HG02571 (cell line): ENCODE measurements around the gene PIK3CA.

ENCODE experiments used
- ATAC-seq: cut with Tn5 transposase; IDR thresholded peaks from one replicate; pipeline ENCODE4 v1.9.1; 2021; ENCODE audit warnings: mild to moderate bottlenecking, moderate library complexity; ENCODE audit not compliant: unreplicated experiment

Gene PIK3CA

DNA sequence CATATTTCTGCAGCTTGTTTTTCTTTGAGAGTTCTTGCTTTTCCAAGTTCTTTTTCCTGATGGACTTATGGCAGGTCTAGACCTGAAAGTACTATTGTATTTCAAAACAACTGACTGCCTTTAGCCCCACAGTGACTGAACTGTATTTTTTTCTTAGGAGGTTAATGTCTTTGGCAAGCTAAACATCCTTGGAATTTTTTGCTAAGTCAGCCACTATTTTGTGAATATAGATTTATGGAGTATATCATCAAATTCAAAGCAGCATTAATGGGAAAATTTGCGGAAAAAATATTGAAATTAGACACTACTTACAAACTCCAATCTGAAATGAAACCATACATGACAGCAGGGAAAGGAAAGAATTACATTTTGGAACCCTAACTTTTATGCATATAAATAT is 8.6 kb downstream of the PIK3CA start:
- no peak for ATAC-seq

DNA sequence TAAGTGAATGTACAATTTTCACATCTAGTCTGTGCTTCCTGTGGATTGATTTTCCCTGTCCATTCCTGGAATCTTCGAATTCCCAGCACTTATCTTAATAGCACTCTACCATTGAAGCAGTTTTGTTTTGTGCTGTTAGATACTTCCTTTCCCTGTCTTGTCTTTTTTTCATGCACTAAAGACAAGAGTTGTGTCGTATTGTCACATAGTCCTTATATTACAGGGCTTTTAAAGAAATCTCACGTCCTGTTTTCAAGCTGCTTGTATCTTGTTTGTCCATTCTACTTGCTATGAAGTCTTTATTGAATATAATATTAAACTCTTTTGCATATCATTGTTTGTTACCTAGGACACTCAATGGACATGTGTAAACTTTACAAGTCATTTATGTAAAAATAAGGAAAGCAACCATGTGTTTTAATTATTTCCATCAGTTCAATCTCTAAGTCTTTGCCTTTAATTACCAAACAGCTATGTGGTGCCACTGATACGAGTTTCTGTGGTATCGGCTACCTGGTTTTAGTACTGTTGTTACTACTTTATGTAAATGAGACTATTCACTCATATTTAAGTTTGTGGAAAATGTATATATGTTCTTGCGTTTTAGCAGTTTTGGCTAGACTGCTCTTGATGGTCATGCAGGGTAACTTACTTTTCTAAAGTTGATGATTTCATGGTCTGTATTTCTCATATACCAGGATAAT is 10.3 kb downstream of the PIK3CA start:
- ATAC-seq, result no peak

- no peak for ATAC-seq
Measured at GRCh38 chr3:179163503-179163902, 15.3 kb downstream of the PIK3CA start.

GRCh38 chr3:179164857-179165256 is 16.7 kb downstream of the PIK3CA start:
- no peak for ATAC-seq

DNA sequence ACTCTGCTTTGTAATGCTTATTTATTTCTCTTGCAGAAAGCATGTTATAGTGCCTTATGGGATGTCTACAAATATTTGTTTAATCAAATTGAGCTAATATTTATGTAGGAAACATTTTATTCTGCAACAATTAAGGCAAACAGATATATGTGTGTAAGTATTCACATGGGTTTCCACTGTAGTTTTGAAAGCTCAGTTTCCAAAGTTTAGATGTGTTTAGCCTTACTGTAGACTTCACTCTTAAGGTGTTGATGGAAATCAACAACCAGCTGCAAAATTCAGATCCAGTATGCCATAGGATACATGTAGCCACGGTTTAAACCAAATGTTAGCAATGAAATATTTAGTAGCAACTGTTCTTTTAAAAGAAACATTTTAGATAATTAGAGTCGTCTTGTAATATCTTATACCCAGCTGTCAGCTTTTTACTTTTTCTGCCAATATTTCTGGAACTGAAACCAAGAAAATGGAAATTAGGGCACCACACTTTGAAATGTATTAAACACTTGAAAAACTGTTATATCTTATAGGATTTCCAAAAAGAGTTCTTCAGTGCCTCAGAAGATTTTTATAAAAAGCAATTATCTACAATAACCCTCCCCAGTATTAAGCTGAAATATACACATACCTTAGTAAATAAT is 18.5 kb downstream of the PIK3CA start:
- ATAC-seq, result no peak

DNA sequence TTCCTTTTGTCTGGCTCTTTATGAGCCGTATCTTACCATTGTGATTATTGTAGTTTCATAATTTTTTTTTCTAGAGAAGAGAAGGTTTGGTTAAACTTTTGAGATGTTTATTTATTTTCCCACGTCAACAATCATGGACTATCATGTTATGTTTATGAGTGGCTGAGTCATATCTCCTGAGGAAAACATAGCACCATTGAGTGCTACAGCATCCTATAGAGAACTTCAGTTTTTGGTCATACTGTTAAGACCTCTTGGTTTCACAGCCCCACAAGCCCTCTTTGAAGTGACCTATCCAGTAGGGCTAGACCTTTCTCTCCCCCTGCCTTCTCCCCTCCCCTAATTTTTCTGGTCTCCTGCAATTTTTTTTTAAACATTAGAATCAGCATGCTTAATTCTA is 20.8 kb downstream of the PIK3CA start:
- no peak for ATAC-seq

- no peak for ATAC-seq
Measured at GRCh38 chr3:179172546-179172945, 24.4 kb downstream of the PIK3CA start.

GRCh38 chr3:179174316-179174715 is 26.2 kb downstream of the PIK3CA start:
- ATAC-seq, result peak; percentile 65

DNA sequence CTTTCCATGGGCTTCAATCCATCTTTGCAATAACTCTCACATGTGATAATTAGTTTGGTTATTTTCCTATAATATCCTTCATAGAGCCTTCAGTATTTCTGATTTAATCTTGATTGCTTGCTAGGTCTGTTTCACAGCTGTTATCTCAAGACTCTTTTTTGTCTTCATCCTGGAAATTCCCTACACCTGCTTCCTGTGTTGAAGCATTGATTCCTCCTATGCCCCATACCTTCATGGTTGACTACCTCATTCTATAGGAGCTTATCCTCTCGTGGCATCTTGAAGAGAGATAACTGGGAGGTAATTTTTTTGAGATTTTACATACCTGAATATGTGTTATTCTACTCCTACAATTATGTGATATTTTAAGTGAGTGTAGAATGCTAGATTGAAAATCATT is 26.7 kb downstream of the PIK3CA start:
- ATAC-seq, result no peak

DNA sequence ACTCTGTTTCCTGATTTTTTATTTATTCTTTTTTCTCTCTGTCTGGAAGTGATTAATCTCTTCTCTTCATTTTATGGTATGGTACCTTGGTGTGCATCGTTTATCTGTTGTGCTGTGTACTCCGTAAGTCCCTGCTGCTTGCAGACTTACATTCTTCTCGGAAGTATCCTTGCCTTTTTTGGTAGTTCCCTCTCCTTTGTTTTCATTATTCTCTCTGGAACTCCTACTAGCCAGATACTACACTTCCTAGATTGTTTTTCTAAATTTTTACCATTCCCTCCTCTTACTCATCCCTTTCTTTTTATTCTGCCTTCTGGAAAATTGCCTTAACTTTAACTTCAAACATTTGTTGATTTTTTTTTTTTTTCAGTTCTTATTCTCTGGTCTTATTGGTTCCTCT is 27.2 kb downstream of the PIK3CA start:
- ATAC-seq, result no peak

GRCh38 chr3:179177611-179178010 is 29.5 kb downstream of the PIK3CA start:
- ATAC-seq, result no peak

DNA sequence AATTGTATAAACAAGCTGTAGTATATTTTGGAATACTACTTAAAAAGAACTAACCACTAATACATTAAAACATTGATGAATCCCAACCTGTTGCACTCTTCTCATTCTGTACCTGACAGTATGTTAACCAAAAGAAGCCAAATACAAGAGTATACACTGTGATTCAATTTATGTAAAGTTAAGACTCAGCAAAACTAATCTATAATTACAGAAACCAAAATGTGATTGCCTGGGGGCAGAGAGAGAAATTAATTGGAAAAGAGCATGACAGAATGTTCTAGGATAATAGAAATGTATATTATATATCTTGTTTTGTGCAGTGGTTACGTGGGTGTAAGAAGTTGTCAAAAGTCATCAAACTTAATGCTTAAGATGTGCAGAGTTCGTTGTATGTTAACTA is 31.1 kb downstream of the PIK3CA start:
- no peak for ATAC-seq

- ATAC-seq, result no peak
Measured at GRCh38 chr3:179179979-179180759, 32.0 kb downstream of the PIK3CA start.

- ATAC-seq, result peak; percentile 51
Measured at GRCh38 chr3:179181021-179181472, 32.9 kb downstream of the PIK3CA start.

DNA sequence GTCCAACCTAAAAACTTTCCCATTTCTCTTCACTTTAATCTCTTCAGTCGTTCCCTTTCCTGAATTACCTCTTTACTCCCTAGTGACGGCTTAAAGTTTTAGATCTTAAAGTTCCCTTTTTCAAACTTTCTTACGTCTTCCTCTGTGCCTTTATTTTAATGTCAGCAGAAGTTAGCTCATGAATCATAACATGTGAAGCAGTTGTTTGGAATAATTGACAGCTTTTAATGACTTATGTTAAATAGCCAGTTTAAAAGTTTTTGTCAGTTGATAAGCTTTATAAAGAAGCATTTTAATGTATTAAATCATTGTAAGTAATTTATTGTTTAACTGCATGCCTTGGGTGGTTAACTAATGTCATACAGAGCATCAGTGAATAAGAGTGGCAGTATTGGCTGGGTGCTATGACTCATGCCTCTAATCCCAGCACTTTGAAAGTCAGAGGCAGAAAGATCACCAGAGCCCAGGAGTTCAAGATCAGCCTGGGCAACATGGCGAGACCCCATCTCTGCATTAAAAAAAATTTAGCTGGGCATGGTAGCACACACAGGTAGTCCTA is 33.9 kb downstream of the PIK3CA start:
- ATAC-seq, result no peak

GRCh38 chr3:179182902-179183301 is 34.7 kb downstream of the PIK3CA start:
- no peak for ATAC-seq

GRCh38 chr3:179184826-179185225 is 36.7 kb downstream of the PIK3CA start:
- no peak for ATAC-seq

GRCh38 chr3:179186426-179186825 is 38.3 kb downstream of the PIK3CA start:
- no peak for ATAC-seq

- no peak for ATAC-seq
Measured at GRCh38 chr3:179189759-179190158, 41.6 kb downstream of the PIK3CA start.

DNA sequence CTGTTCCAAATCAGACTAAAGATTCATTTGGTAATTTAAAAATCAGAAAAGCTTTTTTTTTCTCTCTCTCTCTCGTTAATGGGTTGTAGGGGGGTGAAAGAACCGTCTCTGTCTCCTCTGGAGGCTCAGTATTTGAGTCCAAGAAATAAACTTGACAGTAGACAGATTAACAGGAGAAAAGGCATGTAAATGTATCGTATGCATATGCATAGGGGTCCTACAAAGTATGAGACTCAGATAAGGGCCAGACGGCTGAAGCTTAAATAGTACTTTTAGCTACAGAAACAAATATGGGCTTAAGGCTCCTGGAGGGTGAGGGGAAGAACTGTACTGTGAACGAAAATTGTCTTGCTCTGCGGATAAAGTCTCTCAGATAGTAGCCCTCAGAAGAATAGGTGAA is 42.4 kb downstream of the PIK3CA start:
- no peak for ATAC-seq

GRCh38 chr3:179192542-179192941 is 44.4 kb downstream of the PIK3CA start:
- ATAC-seq, result no peak

DNA sequence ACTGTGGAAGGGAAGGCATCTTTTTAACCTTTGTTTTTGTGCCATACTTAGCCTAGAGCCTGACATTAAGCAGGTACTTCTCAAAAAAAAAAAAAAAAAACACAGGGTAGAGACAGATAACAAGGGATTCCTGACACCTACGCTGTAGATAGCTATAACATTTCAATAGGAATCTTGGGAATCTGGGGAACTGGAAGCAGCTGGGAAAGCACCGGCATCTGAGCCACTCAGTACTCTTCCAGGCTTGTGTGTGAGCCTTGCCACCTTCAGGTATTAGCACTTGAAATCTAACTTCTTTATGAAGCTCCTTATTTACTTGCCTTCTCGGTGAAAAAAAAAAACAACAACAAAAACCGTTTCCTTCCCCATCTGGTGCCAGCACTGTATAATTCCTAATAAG is 46.8 kb downstream of the PIK3CA start:
- ATAC-seq, result no peak
